ENCODE results near the gene KCNH3.
"Not testable (repeated sequence)": the region's sequence is repeated elsewhere in the genome, so short reads cannot be mapped to it uniquely, and the experiment has no call there.

KCNH3 gene

DNA sequence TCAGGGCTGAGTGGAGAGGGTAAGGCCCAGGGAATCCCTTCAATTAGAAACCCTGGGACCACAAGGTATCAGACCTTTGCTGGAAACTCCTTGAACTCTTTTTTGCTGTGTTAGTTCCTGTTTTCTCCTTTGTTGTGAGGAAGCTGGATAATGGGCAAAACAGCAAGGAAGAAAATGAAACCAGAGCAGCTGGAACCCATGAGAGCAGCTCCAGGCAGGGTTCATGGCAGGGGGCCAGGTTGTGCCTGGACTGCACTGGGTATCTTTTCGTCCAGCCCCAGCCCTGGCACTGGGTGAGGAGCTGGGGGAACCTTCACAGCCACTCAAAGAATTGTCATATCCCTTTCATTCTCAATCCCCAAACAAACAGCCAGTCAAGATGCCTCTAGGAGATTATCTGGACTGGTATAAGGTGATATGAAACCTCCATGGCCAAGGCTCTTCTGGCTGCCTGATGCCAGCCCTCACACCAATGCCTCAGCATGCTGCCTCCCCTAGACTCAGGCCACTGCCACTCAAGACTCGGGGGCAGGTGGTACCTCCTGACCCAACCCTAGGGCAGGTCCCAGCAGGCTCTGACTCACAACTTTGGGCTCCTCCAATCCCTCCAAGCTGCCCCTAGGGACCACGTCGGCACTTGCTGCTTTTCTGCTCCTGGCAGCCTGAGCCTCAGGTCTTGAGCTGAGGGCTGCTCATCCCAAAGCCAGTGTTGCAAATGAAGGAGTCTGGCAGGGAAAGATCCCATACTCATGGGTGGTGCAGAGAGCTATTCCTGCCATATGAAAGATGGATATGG, 50.1 kb downstream of the KCNH3 start:
- DNase-seq = no peak

DNA sequence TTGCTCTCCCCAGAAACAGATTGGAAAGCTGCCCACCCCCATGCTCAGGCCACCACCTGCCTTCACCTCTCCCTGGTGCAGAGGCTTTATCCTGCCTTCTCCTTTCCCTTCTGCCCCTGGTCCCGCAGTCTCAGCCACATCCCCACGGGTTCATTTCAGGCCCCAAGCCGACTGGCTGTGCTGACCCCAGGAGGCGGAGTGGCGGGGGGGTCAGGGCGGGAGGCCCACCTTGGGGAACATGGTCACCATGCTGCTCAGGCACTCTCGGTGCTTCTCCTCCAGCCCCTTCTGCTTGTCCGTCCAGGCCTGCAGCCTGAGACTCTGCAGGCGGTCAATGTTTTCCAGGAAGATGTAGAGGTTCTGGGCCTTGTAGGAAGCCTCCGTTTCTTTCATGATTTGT, 59.7 kb downstream of the KCNH3 start:
- no peak for DNase-seq

- no peak for DNase-seq
Measured at GRCh38 chr12:49599961-49600360, 61.1 kb downstream of the KCNH3 start.

GRCh38 chr12:49603721-49604120, 64.9 kb downstream of the KCNH3 start:
- DNase-seq = no peak

- no peak for DNase-seq
Measured at GRCh38 chr12:49604856-49605255, 66.0 kb downstream of the KCNH3 start.

- DNase-seq = not testable (repeated sequence)
Measured at GRCh38 chr12:49605539-49605938, 66.7 kb downstream of the KCNH3 start, which contains the start of gene FAM186B. FAM186B (minus strand) TSS chr12:49605639; CDS start chr12:49605477, 162 bp downstream.
